HepG2 (cell line): ENCODE data around the gene DMRTB1. TPM values are rescaled to one million over a fixed set of nuclear protein-coding genes. Genes with fewer than 3 reads are reported as not detected.

ENCODE experiments used
- ATAC-seq: fragments of 200-7000 bp; cut with Tn5 transposase; 3 replicates; pipeline ENCODE4 v1.9.1; 2020; ENCODE audit warnings: mild to moderate bottlenecking, moderate library complexity
- BruUV-seq: library from RNA; stranded (reverse); fragments of 400-500 nt; replicated peaks from 2 replicates; lab custom pipeline; 2021; lab: Mats Ljungman, UMichigan
- CTCF ChIA-PET: fragments of 300-600 bp; formaldehyde crosslinking; extraction: SDS; loops from one replicate; lab custom pipeline; 2021; ENCODE audit warnings: low total read pairs, inconsistent platforms, low intra/inter-chr PET ratio; lab: Yijun Ruan, JAX
- POLR2A ChIA-PET: fragments of 350-600 bp; sonication (Branson Sonifier 250); formaldehyde crosslinking; loops from one replicate; lab custom pipeline; 2020; ENCODE audit warnings: antibody characterized with exemption, inconsistent platforms; lab: Yijun Ruan, JAX
- DNase-seq: peaks from one replicate; pipeline ENCODE4 v3.0.0-alpha.2; 2015; ENCODE audit warnings: low spot score
- FAIRE-seq: peaks from 3 replicates; lab custom pipeline; 2011; peaks lifted over from hg19 to GRCh38; lab: Jason Lieb, UNC
- H2AFZ ChIP-seq: one replicate; pipeline ENCODE4 v1.6.1; 2011; ENCODE audit warnings: low read length, inconsistent platforms
- H3K27ac ChIP-seq: fragments of 300-600 bp; 3 replicates; pipeline ENCODE4 v1.8.0; 2011; ENCODE audit warnings: mixed run types, mild to moderate bottlenecking, mixed read lengths, low read length, inconsistent platforms; ENCODE audit not compliant: insufficient read depth; ENCODE audit errors: extremely low read length
- H3K27me3 ChIP-seq, 2 experiments: fragments of 200-600 bp in 1 of 2; 2 replicates in 1 of 2; 3 replicates in 1 of 2; pipeline versions ENCODE4 v1.6.0 to v1.8.0; 2011; ENCODE audit warnings: low read length in 2 of 2, mild to moderate bottlenecking in 2 of 2, moderate library complexity in 2 of 2, inconsistent platforms in 1 of 2; ENCODE audit not compliant: insufficient read depth in 2 of 2, control insufficient read depth in 1 of 2
- H3K36me3 ChIP-seq, 2 experiments: fragments of 200-600 bp in 1 of 2; replicated peaks in 1 of 2; 2 replicates in 1 of 2; 3 replicates in 1 of 2; pipeline versions ENCODE4 v1.5.1 to v1.8.0; 2011; ENCODE audit warnings: low read length in 2 of 2, inconsistent platforms in 1 of 2; ENCODE audit not compliant: insufficient read depth in 2 of 2, control insufficient read depth in 1 of 2
- H3K4me1 ChIP-seq: 2 replicates; pipeline ENCODE4 v1.5.1; 2012; ENCODE audit warnings: low read length, inconsistent platforms; ENCODE audit not compliant: insufficient read depth
- H3K4me2 ChIP-seq: 2 replicates; pipeline ENCODE4 v1.6.0; 2011; ENCODE audit warnings: low read depth, low read length, inconsistent platforms
- H3K4me3 ChIP-seq, 3 experiments: fragments of 200-600 bp in 1 of 3; sonication (generic), shearing (Covaris generic) in 1 of 3; replicated peaks in 1 of 3; 2 replicates each; pipeline ENCODE4 v1.5.1; 2011 to 2016; ENCODE audit warnings: low read length in 3 of 3, inconsistent platforms in 2 of 3, low read depth in 2 of 3, mild to moderate bottlenecking in 2 of 3, control low read depth in 1 of 3, mixed read lengths in 1 of 3; ENCODE audit not compliant: insufficient read depth in 1 of 3
- H3K79me2 ChIP-seq: one replicate; pipeline ENCODE4 v1.6.1; 2011; ENCODE audit warnings: low read length, inconsistent platforms; ENCODE audit not compliant: insufficient read depth
- H3K9ac ChIP-seq: 2 replicates; pipeline ENCODE4 v1.6.0; 2011; ENCODE audit warnings: mild to moderate bottlenecking, low read depth, low read length, inconsistent platforms; ENCODE audit not compliant: insufficient read depth
- H3K9me3 ChIP-seq: 2 replicates; pipeline ENCODE4 v1.5.1; 2012; ENCODE audit warnings: mild to moderate bottlenecking, low read length
- H4K20me1 ChIP-seq: 2 replicates; pipeline ENCODE4 v1.6.0; 2011; ENCODE audit warnings: inconsistent platforms, mild to moderate bottlenecking, low read length, moderate library complexity; ENCODE audit not compliant: insufficient read depth
- GMEB1 ChIP-seq: sonication (generic); formaldehyde crosslinking; IDR thresholded peaks from 2 replicates; pipeline ENCODE4 v1.5.1; 2020; ENCODE audit warnings: missing genetic modification reagents, mild to moderate bottlenecking, borderline replicate concordance
- MED8 ChIP-seq: sonication (generic); formaldehyde crosslinking; IDR thresholded peaks from 2 replicates; pipeline ENCODE4 v1.8.1; 2023; ENCODE audit warnings: mild to moderate bottlenecking, missing genetic modification reagents; ENCODE audit not compliant: insufficient replicate concordance
- MTA1 ChIP-seq: sonication (generic); formaldehyde crosslinking; IDR thresholded peaks from 2 replicates; pipeline ENCODE4 v1.4.0; 2020; ENCODE audit warnings: missing genetic modification reagents, mild to moderate bottlenecking, borderline replicate concordance
- SIN3B ChIP-seq: fragments of 150-350 bp; IDR thresholded peaks from 2 replicates; pipeline ENCODE4 v1.6.1; 2014; ENCODE audit warnings: low read length
- ZNF558 ChIP-seq: sonication (generic); formaldehyde crosslinking; IDR thresholded peaks from 2 replicates; pipeline ENCODE4 v1.9.0; 2022; ENCODE audit warnings: mild to moderate bottlenecking, missing genetic modification reagents, borderline replicate concordance
- ZNF839 ChIP-seq: sonication (generic); formaldehyde crosslinking; IDR thresholded peaks from 2 replicates; pipeline ENCODE4 v1.4.0; 2020; ENCODE audit warnings: missing genetic modification reagents, mild to moderate bottlenecking, borderline replicate concordance
- WGBS: methylation state at CpG from one replicate; pipeline ENCODE4 v1.1.6; 2017; ENCODE audit warnings: low lambda C conversion rate; 5-methylcytosine and 5-hydroxymethylcytosine counted together
- in situ Hi-C: cut with HindIII; loops from 2 replicates; pipeline ENCODE4 v1.10.0; 2017; ENCODE audit warnings: low pct_unique_long_range_greater_than_20kb; ENCODE audit not compliant: extremely low pct_ligation_motif_present
- intact Hi-C: fragments of 100-400 bp; cut with micrococcal nuclease; formaldehyde crosslinking; loops from one replicate; pipeline ENCODE4 v1.10.0; 2022; ENCODE audit not compliant: unreplicated experiment
- polyA plus RNA-seq, 8 experiments: library from polyadenylated mRNA; depleted of rRNA in 3 of 8; stranded (reverse) in 7 of 8; unstranded in 1 of 8; fragments of >200 nt; fragmentation: Illumina TruSeq in 4 of 8; extraction: Trizol in 4 of 8; gene quantifications; 2 replicates each; pipeline versions ENCODE4 v1.2.1 to v1.2.3, GENCODE V29; 2011 to 2016; ENCODE audit warnings: low read depth in 4 of 8, missing spikeins in 1 of 8, mixed read lengths in 1 of 8; ENCODE audit not compliant: insufficient read depth in 1 of 8
- total RNA-seq, 5 experiments: library from RNA; depleted of rRNA; stranded (reverse); fragments of >200 nt; fragmentation: Illumina TruSeq; extraction: Trizol; gene quantifications; 2 replicates each; pipeline ENCODE4 v1.2.3, GENCODE V29; 2016; ENCODE audit warnings: low read depth in 1 of 5
- TF ChIP-seq, protein P1 (sequence below): sonication (generic); formaldehyde crosslinking; IDR thresholded peaks from 2 replicates; pipeline ENCODE4 v1.4.0; 2020; ENCODE audit warnings: missing genetic modification reagents
- TF ChIP-seq, protein P2 (sequence below): sonication (generic); formaldehyde crosslinking; IDR thresholded peaks from 2 replicates; pipeline ENCODE4 v1.5.0; 2020; ENCODE audit warnings: mild to moderate bottlenecking, missing genetic modification reagents

DMRTB1 gene
- total and polyA plus RNA-seq, 2 of the 13 experiments (the other 11 are each of a cell fraction or from before 2014, with no cell fraction given): not detected

DNA sequence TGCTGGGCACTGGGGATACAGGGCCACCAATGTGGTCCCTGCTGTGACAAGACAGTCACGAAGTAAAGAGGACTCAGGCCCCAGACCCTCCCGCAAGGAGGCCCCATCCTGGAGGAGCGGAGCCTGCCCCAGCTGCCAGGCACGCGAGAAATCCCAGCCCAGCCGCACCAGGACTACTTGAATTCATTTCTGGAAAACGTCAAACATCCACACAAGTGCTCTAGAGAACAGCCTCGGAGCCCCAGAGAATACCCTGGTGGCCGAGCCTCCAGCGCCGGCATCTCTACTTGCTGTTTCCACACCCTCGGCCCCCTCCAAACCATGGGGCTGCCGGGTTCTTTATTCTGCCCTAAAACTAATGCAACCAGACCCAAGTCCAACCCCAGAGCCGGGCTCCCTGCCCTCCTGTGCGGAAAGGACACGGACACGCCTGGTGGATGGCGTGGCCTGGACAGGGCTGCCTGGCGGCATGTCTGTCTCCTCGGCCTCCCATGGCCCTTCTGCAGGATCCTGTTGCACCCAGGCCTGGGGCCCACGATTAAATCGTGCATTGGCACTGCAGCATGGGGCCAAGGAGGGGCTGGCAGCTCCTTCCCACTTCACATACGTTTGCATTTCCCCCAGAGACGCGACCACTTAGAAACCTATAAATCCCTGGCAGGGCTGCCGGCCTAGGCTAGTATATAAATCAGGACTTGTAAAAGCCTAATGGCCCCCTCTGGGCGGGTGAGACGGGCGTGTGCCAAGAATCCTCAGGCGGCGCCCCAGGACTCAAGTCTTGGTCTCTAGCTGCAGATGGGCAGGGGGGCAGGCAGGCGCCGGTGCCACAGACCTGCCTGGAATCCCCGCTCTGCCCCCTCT is 41.2 kb downstream of the DMRTB1 start:
- DNase-seq: no peak
- Histone ChIP-seq H3K79me2 (no peaks in the 10 kb centered on the region), H3K36me3 (no peaks in the 10 kb centered on the region), H3K27me3 (peaks cover 7 to 41% of the 10 kb centered on the region in 2 experiments; a peak in 4 of 5 replicates), H3K4me3 (no peak overlapping the region), H3K9me3 (no peaks in the 10 kb centered on the region), H3K4me1 (no peaks in the 10 kb centered on the region), H4K20me1 (no peaks in the 10 kb centered on the region), H3K4me2 (no peak overlapping the region), H2AFZ (no peak overlapping the region), H3K27ac (no peak overlapping the region), H3K9ac (no peak overlapping the region)
- WGBS: 32% methylated on average over 17 of the region's 34 CpGs
- FAIRE-seq: no peak
- BruUV-seq: no TSS peak
- no peak for ATAC-seq
- intact Hi-C loops: no loop called here
- ChIA-PET CTCF (no interaction called here), POLR2A (no interaction called here)
- TF ChIP-seq, protein P1, sequence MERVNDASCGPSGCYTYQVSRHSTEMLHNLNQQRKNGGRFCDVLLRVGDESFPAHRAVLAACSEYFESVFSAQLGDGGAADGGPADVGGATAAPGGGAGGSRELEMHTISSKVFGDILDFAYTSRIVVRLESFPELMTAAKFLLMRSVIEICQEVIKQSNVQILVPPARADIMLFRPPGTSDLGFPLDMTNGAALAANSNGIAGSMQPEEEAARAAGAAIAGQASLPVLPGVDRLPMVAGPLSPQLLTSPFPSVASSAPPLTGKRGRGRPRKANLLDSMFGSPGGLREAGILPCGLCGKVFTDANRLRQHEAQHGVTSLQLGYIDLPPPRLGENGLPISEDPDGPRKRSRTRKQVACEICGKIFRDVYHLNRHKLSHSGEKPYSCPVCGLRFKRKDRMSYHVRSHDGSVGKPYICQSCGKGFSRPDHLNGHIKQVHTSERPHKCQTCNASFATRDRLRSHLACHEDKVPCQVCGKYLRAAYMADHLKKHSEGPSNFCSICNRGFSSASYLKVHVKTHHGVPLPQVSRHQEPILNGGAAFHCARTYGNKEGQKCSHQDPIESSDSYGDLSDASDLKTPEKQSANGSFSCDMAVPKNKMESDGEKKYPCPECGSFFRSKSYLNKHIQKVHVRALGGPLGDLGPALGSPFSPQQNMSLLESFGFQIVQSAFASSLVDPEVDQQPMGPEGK (CRISPR knock-in tag): no peak
- in situ Hi-C loops: no loop called here

DNA sequence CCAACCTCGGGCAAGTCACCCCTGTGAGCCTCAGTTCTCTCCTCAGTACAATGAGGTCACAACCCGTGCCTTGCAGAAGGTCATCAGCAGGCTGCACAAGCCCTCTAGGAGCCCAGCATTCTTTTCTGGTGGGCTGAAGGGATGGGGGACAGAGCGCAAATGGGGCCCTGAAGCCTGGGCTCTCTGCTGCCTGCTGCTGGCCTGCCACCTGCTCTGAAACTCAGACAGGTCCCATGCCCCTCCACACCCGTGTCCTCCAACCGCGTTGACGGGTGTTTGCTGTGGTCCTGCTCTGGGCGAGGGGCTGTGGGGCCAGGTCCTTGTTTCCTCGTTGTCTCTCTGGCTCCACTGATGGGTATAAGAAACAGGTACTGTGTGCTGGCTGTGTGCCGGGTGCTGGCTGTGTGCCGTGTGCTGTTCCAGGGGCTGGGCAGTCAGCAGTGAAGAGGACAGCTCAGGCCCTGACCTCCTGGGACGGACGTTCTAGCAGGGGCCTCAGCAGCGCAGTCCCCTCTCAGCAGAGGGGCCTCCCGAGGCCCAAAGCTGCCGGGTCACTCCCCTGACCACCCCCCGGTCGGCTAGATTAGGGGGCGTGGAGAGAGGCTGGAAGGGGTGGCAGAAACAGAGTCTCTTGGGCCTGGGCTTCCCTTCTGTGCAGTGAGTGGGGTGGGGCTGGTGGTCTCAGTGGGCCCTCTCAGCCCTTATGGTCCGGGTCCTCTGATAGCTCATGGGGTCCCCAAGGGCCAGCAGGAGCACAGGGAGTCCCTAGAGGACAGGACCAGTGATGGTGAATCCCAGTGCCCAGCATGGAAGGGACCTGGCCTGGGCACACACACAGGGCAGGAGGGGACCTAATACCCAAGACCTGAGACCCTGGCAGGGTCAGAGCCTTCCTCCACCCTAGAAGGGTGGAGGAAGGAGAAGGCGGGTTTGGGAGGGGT is 42.1 kb downstream of the DMRTB1 start:
- Histone ChIP-seq H3K4me2 (no peak overlapping the region), H3K4me1 (no peaks in the 10 kb centered on the region), H2AFZ (no peak overlapping the region), H3K27ac (no peak overlapping the region), H3K27me3 (peaks cover 8 to 48% of the 10 kb centered on the region in 2 experiments; a peak in 4 of 5 replicates), H4K20me1 (no peaks in the 10 kb centered on the region), H3K79me2 (no peaks in the 10 kb centered on the region), H3K36me3 (no peaks in the 10 kb centered on the region), H3K9ac (no peak overlapping the region), H3K4me3 (no peak overlapping the region), H3K9me3 (no peaks in the 10 kb centered on the region)
- FAIRE-seq (no peak), DNase-seq (no peak), ATAC-seq (peak; percentile 43; the same call in 2 of the 3 replicates)
- intact Hi-C loops: no loop called here
- no TSS peak for BruUV-seq
- in situ Hi-C loops: no loop called here
- ChIA-PET CTCF (no interaction called here), POLR2A (no interaction called here)
- WGBS: 4% methylated on average over 7 of the region's 21 CpGs
- TF ChIP-seq SIN3B (no peak), MTA1 (CRISPR knock-in tag) (no peak), GMEB1 (CRISPR knock-in tag) (no peak), ZNF839 (CRISPR knock-in tag) (no peak), ZNF558 (CRISPR knock-in tag) (no peak), MED8 (CRISPR knock-in tag) (no peak)
- TF ChIP-seq, protein P2, sequence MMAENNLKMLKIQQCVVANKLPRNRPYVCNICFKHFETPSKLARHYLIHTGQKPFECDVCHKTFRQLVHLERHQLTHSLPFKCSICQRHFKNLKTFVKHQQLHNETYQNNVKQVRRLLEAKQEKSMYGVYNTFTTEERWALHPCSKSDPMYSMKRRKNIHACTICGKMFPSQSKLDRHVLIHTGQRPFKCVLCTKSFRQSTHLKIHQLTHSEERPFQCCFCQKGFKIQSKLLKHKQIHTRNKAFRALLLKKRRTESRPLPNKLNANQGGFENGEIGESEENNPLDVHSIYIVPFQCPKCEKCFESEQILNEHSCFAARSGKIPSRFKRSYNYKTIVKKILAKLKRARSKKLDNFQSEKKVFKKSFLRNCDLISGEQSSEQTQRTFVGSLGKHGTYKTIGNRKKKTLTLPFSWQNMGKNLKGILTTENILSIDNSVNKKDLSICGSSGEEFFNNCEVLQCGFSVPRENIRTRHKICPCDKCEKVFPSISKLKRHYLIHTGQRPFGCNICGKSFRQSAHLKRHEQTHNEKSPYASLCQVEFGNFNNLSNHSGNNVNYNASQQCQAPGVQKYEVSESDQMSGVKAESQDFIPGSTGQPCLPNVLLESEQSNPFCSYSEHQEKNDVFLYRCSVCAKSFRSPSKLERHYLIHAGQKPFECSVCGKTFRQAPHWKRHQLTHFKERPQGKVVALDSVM (CRISPR knock-in tag): no peak
